Liver (tissue), 9 donors: ENCODE results near the gene VWA5A. TPM values are rescaled to one million over a fixed set of nuclear protein-coding genes. Genes with fewer than 3 reads are reported as not detected.

ENCODE experiments used
- DNase-seq: peaks from one replicate; pipeline ENCODE4 v3.0.0-alpha.2; 2017; ENCODE audit warnings: low spot score
- H3K27ac ChIP-seq, 2 donors: one replicate each; pipeline ENCODE4 v1.7.0; 2013; ENCODE audit warnings: inconsistent platforms in 2 of 2, low read length in 2 of 2, control low read depth in 1 of 2, low read depth in 1 of 2, mild to moderate bottlenecking in 1 of 2
- H3K27me3 ChIP-seq, 4 donors: one replicate each; pipeline versions ENCODE4 v1.6.1 to v1.7.0; 2013; ENCODE audit warnings: low read length in 3 of 4, inconsistent platforms in 1 of 4, mild to moderate bottlenecking in 1 of 4, moderate library complexity in 1 of 4; ENCODE audit not compliant: control insufficient read depth in 4 of 4, insufficient read depth in 4 of 4
- H3K36me3 ChIP-seq, 4 donors: one replicate each; pipeline versions ENCODE4 v1.6.1 to v1.7.0; 2013; ENCODE audit warnings: low read length in 3 of 4, mild to moderate bottlenecking in 3 of 4, low read depth in 1 of 4, moderate library complexity in 1 of 4; ENCODE audit not compliant: control insufficient read depth in 4 of 4, insufficient read depth in 3 of 4
- H3K4me1 ChIP-seq, 4 donors: one replicate each; pipeline versions ENCODE4 v1.6.1 to v1.7.0; 2013; ENCODE audit warnings: low read length in 3 of 4, mild to moderate bottlenecking in 3 of 4, moderate library complexity in 1 of 4; ENCODE audit not compliant: control insufficient read depth in 4 of 4, insufficient read depth in 4 of 4
- H3K4me3 ChIP-seq, 3 donors: one replicate each; pipeline versions ENCODE4 v1.6.1 to v1.7.0; 2013; ENCODE audit warnings: low read length in 3 of 3, control low read depth in 1 of 3, low read depth in 1 of 3, mild to moderate bottlenecking in 1 of 3
- H3K9ac ChIP-seq, 2 donors: one replicate each; pipeline ENCODE4 v1.7.0; 2013; ENCODE audit warnings: low read length in 2 of 2, mild to moderate bottlenecking in 2 of 2, moderate library complexity in 2 of 2, control low read depth in 1 of 2, low read depth in 1 of 2
- H3K9me3 ChIP-seq, 4 donors: one replicate each; pipeline versions ENCODE4 v1.6.1 to v1.7.0; 2013; ENCODE audit warnings: low read length in 3 of 4; ENCODE audit not compliant: control insufficient read depth in 4 of 4
- ATF3 ChIP-seq: IDR thresholded peaks from 2 replicates; pipeline ENCODE4 v1.6.1; 2016; ENCODE audit warnings: antibody characterized with exemption
- EGR1 ChIP-seq, 2 donors: IDR thresholded peaks; 2 replicates each; pipeline ENCODE4 v1.6.1; 2016 to 2018; ENCODE audit warnings: antibody characterized with exemption in 2 of 2, low read depth in 2 of 2
- FOXA1 ChIP-seq: IDR thresholded peaks from 2 replicates; pipeline ENCODE4 v1.6.1; 2016; ENCODE audit warnings: antibody characterized with exemption
- FOXA2 ChIP-seq: IDR thresholded peaks from 2 replicates; pipeline ENCODE4 v1.6.1; 2016; ENCODE audit warnings: antibody characterized with exemption
- GABPA ChIP-seq, 2 donors: IDR thresholded peaks in 1 of 2; conservative IDR thresholded peaks in 1 of 2; 2 replicates each; pipeline ENCODE4 v1.6.1; 2016; ENCODE audit warnings: antibody characterized with exemption in 2 of 2, mild to moderate bottlenecking in 1 of 2, moderate library complexity in 1 of 2
- HNF4A ChIP-seq, 2 donors: conservative IDR thresholded peaks; 2 replicates each; pipeline ENCODE4 v1.6.1; 2016; ENCODE audit warnings: antibody characterized with exemption in 2 of 2, mild to moderate bottlenecking in 2 of 2
- MAX ChIP-seq: IDR thresholded peaks from 2 replicates; pipeline ENCODE4 v1.6.1; 2016; ENCODE audit warnings: antibody characterized with exemption
- NR2F2 ChIP-seq: IDR thresholded peaks from 2 replicates; pipeline ENCODE4 v1.6.1; 2016; ENCODE audit warnings: antibody characterized with exemption
- RAD21 ChIP-seq, 2 donors: IDR thresholded peaks; 2 replicates each; pipeline ENCODE4 v1.6.1; 2016; ENCODE audit warnings: antibody characterized with exemption in 2 of 2, mild to moderate bottlenecking in 2 of 2
- RXRA ChIP-seq, 2 donors: IDR thresholded peaks; 2 replicates each; pipeline ENCODE4 v1.6.1; 2017 to 2018; ENCODE audit warnings: antibody characterized with exemption in 2 of 2, mild to moderate bottlenecking in 1 of 2
- SP1 ChIP-seq: IDR thresholded peaks from 2 replicates; pipeline ENCODE4 v1.6.1; 2018; ENCODE audit warnings: antibody characterized with exemption, mild to moderate bottlenecking
- TAF1 ChIP-seq: conservative IDR thresholded peaks from 2 replicates; pipeline ENCODE4 v1.6.1; 2016; ENCODE audit warnings: antibody characterized with exemption, mild to moderate bottlenecking
- YY1 ChIP-seq: IDR thresholded peaks from 2 replicates; pipeline ENCODE4 v1.6.1; 2016; ENCODE audit warnings: antibody characterized with exemption, mild to moderate bottlenecking
- WGBS: extraction: QIAGEN DNeasy Blood & Tissue Kit; methylation state at CpG from one replicate; pipeline ENCODE4 v1.1.7; 2013; 5-methylcytosine and 5-hydroxymethylcytosine counted together
- polyA plus RNA-seq, 2 donors: library from polyadenylated mRNA; stranded (reverse) in 1 of 2; unstranded in 1 of 2; fragments of 200-250 nt in 1 of 2; fragments of >200 nt in 1 of 2; fragmentation: Nextera tagmentation in 1 of 2; extraction: Ambion mirVana in 1 of 2; gene quantifications; one replicate each; pipeline versions ENCODE4 v1.2.1 to v1.2.3, GENCODE V29; 2013 to 2015
- total RNA-seq, 2 donors: library from RNA; depleted of rRNA; stranded (reverse); fragments of >200 nt; gene quantifications; one replicate each; pipeline ENCODE4 v1.2.3, GENCODE V29; 2014
- TF ChIP-seq, protein P1 (sequence below): IDR thresholded peaks from 2 replicates; pipeline ENCODE4 v1.6.1; 2016; ENCODE audit warnings: antibody characterized with exemption, mild to moderate bottlenecking
- TF ChIP-seq, protein P2 (sequence below): IDR thresholded peaks from 2 replicates; pipeline ENCODE4 v1.6.1; 2016; ENCODE audit warnings: antibody characterized with exemption
- donor health status: healthy.
- donor health status: healthy.
- donor health status: healthy.
- donor health status: healthy.
- donor health status: healthy.

The VWA5A gene
- total and polyA plus RNA-seq, 4 donors: 2.3 to 5.7 (median 3.7) TPM

GRCh38 chr11:124150684-124151083, 35.4 kb downstream of the VWA5A start:
- H3K36me3 ChIP-seq: no peaks in the 10 kb centered on the region
- H3K27me3 ChIP-seq: no peaks in the 10 kb centered on the region
- WGBS: 73% methylated on average over 5 of the region's 5 CpGs
- H3K27ac ChIP-seq: no peak overlapping the region
- no peak for DNase-seq
- TF ChIP-seq MAX (no peak), RAD21 (IDR thresholded peaks at IDR 0.05) (no peak), FOXA1 (no peak), TAF1 (no peak), NR2F2 (no peak), ATF3 (no peak), GABPA (IDR thresholded peaks at IDR 0.05 in 1 of 2, conservative IDR thresholded peaks at IDR 0.05 in 1 of 2) (no peak), EGR1 (IDR thresholded peaks at IDR 0.05; ENCODE audit: low read depth in 2 of 2) (no peak), SP1 (no peak)
- H3K9ac ChIP-seq: no peak overlapping the region
- no peaks in the 10 kb centered on the region for H3K4me1 ChIP-seq
- peaks cover 0 to 2% (median 0%) of the 10 kb centered on the region in 4 donors for H3K9me3 ChIP-seq
- H3K4me3 ChIP-seq: no peak overlapping the region

DNA sequence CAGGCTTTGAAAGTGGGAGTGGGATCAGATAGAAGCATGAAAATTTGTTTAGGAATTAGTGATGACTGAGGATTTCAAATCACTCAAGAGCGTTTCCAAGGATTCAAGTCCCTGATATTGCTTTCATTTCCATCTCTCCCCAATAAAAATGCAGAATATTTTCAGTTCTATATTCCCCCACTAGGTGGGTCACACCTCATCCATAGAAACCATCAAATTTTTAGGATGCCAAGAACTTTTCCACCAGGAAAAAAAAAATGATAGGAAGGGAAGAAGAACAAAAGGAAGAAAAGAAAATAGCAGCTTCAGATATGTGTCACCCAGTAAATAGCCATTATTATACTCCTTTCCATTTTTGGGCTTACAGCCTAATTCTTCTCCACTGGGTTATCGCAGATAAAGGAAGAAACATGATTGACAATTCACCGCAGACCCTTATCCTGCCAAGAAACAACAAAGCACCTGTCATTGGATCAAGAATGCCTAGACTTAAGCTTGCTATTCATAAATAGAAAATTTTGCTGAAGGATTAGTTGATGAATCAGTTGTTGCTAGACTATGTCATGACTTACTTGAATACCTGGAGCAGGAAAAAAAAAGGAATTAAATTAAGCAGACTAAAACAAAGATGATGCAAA, 37.6 kb downstream of the VWA5A start:
- H3K4me1 ChIP-seq: no peaks in the 10 kb centered on the region
- no peak for TF ChIP-seq TAF1
- no peak for TF ChIP-seq HNF4A (conservative IDR thresholded peaks at IDR 0.05)
- no peak for TF ChIP-seq RXRA (IDR thresholded peaks at IDR 0.05)
- no peak for TF ChIP-seq YY1
- TF ChIP-seq NR2F2: no peak
- no peak for TF ChIP-seq GABPA (IDR thresholded peaks at IDR 0.05 in 1 of 2, conservative IDR thresholded peaks at IDR 0.05 in 1 of 2)
- TF ChIP-seq, protein P1, sequence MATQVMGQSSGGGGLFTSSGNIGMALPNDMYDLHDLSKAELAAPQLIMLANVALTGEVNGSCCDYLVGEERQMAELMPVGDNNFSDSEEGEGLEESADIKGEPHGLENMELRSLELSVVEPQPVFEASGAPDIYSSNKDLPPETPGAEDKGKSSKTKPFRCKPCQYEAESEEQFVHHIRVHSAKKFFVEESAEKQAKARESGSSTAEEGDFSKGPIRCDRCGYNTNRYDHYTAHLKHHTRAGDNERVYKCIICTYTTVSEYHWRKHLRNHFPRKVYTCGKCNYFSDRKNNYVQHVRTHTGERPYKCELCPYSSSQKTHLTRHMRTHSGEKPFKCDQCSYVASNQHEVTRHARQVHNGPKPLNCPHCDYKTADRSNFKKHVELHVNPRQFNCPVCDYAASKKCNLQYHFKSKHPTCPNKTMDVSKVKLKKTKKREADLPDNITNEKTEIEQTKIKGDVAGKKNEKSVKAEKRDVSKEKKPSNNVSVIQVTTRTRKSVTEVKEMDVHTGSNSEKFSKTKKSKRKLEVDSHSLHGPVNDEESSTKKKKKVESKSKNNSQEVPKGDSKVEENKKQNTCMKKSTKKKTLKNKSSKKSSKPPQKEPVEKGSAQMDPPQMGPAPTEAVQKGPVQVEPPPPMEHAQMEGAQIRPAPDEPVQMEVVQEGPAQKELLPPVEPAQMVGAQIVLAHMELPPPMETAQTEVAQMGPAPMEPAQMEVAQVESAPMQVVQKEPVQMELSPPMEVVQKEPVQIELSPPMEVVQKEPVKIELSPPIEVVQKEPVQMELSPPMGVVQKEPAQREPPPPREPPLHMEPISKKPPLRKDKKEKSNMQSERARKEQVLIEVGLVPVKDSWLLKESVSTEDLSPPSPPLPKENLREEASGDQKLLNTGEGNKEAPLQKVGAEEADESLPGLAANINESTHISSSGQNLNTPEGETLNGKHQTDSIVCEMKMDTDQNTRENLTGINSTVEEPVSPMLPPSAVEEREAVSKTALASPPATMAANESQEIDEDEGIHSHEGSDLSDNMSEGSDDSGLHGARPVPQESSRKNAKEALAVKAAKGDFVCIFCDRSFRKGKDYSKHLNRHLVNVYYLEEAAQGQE: no peak
- TF ChIP-seq FOXA2: no peak
- TF ChIP-seq EGR1 (IDR thresholded peaks at IDR 0.05; ENCODE audit: low read depth in 2 of 2): no peak
- TF ChIP-seq, protein P2, sequence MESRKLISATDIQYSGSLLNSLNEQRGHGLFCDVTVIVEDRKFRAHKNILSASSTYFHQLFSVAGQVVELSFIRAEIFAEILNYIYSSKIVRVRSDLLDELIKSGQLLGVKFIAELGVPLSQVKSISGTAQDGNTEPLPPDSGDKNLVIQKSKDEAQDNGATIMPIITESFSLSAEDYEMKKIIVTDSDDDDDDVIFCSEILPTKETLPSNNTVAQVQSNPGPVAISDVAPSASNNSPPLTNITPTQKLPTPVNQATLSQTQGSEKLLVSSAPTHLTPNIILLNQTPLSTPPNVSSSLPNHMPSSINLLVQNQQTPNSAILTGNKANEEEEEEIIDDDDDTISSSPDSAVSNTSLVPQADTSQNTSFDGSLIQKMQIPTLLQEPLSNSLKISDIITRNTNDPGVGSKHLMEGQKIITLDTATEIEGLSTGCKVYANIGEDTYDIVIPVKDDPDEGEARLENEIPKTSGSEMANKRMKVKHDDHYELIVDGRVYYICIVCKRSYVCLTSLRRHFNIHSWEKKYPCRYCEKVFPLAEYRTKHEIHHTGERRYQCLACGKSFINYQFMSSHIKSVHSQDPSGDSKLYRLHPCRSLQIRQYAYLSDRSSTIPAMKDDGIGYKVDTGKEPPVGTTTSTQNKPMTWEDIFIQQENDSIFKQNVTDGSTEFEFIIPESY: no peak
- H3K27me3 ChIP-seq: peaks cover 0 to 8% (median 0%) of the 10 kb centered on the region in 4 donors
- no peaks in the 10 kb centered on the region for H3K36me3 ChIP-seq
- H3K4me3 ChIP-seq: no peak overlapping the region
- H3K9me3 ChIP-seq: peaks cover 0 to 2% (median 0%) of the 10 kb centered on the region in 4 donors
- no peak overlapping the region for H3K27ac ChIP-seq
- 90% methylated on average over 3 of the region's 3 CpGs for whole genome bisulfite sequencing
- H3K9ac ChIP-seq: no peak overlapping the region
- DNase-seq: no peak
